ENCODE data around the gene RHPN2. TPM values are rescaled to one million over a fixed set of nuclear protein-coding genes. Genes with fewer than 3 reads are reported as not detected.

The RHPN2 gene
- total RNA-seq (50.3 TPM), polyA plus RNA-seq (ENCODE audit: insufficient read depth, low read depth, low replicate concordance) (13.5 TPM)
- long read RNA-seq, donor 1, transcript RHPN2-201 (15 exons, 3,500 nt), result major isoform, 6 of 6 reads
- long read RNA-seq, donor 1, partial matches to known transcripts, result 0 of 6 reads
- long read RNA-seq, donor 1, other reads (novel, unspliced or antisense), result 0 of 6 reads
- long read RNA-seq, donor 2, partial matches to known transcripts, result 0 of 1 reads
- long read RNA-seq, donor 2, other reads (novel, unspliced or antisense), result 0 of 1 reads
- long read RNA-seq, donor 3, transcript RHPN2-201 (15 exons, 3,500 nt), result major isoform, 8 of 8 reads
- long read RNA-seq, donor 3, partial matches to known transcripts, result 0 of 8 reads
- long read RNA-seq, donor 3, other reads (novel, unspliced or antisense), result 0 of 8 reads
- long read RNA-seq, donor 4, result 0 reads
- long read RNA-seq, donor 5, result 0 reads
- long read RNA-seq, donor 6, result 0 reads
- long read RNA-seq, donor 7, transcript RHPN2-201 (15 exons, 3,500 nt), result major isoform, 6 of 37 reads
- long read RNA-seq, donor 7, partial matches to known transcripts, result 25 of 37 reads
- long read RNA-seq, donor 7, other reads (novel, unspliced or antisense), result 6 of 37 reads
- long read RNA-seq, donor 8, result 0 reads
- long read RNA-seq, donor 9, partial matches to known transcripts, result 0 of 2 reads
- long read RNA-seq, donor 9, other reads (novel, unspliced or antisense), result 0 of 2 reads
- long read RNA-seq, donor 10, partial matches to known transcripts, result 6 of 10 reads
- long read RNA-seq, donor 10, other reads (novel, unspliced or antisense), result 0 of 10 reads

DNA sequence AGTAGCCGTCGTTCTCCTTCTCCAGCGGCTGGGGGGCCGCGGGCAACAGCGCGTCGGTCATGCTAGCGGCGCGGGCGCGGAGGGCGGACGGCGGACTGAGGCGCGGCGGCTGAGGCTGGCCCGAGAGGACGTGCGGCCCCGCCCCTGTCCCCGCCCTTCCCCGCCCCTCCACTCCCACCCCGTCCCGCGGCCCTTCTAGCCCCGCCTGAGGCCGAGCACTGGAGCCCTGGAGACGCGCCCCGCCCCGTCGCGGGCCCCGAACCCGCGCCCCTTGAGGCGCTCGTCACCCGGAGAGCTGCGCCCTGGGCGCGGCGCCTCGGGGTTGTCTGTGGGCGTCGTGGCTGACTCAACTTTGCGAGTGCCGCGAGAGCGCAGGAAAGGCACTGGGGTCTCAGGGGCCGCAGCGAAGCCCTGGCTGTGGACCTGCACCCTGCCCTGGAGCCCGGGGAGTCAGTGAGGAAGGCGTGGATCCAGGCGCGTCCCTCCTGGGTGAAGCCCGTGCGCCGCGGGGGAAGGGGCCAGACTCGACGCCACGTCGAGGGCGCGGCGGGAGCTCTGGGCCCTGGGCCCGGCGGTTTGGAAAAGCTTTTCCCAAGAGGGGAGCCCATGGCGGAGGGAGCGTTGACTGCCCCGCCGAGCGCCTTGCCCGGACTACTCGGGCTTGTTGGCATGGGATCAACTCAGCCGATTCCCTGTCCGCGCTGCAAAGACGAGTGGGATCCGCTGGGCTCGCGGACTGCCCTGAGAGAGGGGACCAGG, at the start of gene RHPN2:
Gene RHPN2 (minus strand): TSS at position 97 of the 759 bp plus-strand sequence. CDS start 36 bp downstream, at position 61.
- DNase-seq (peak; percentile 83 to 91 (median 87)), FAIRE-seq (no peak)
- TF ChIP-seq, protein P1, sequence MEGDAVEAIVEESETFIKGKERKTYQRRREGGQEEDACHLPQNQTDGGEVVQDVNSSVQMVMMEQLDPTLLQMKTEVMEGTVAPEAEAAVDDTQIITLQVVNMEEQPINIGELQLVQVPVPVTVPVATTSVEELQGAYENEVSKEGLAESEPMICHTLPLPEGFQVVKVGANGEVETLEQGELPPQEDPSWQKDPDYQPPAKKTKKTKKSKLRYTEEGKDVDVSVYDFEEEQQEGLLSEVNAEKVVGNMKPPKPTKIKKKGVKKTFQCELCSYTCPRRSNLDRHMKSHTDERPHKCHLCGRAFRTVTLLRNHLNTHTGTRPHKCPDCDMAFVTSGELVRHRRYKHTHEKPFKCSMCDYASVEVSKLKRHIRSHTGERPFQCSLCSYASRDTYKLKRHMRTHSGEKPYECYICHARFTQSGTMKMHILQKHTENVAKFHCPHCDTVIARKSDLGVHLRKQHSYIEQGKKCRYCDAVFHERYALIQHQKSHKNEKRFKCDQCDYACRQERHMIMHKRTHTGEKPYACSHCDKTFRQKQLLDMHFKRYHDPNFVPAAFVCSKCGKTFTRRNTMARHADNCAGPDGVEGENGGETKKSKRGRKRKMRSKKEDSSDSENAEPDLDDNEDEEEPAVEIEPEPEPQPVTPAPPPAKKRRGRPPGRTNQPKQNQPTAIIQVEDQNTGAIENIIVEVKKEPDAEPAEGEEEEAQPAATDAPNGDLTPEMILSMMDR (IDR thresholded peaks at IDR 0.05; ENCODE audit: borderline replicate concordance, extremely low read depth, insufficient read depth), result no peak
- no peaks in the 10 kb centered on the region for H3K27me3 ChIP-seq (ENCODE audit: control insufficient read depth, insufficient read depth, low read length)
- peak within 1 kb of the TSS; percentile 41 to 71 (median 71) for H3K4me3 ChIP-seq (ENCODE audit: low read length in 3 of 3)
- peak within 1 kb of the TSS; percentile 50 to 57 for H3K27ac ChIP-seq (ENCODE audit: low read depth in 2 of 2, low read length in 2 of 2)
- no peaks in the 10 kb centered on the region for H3K4me1 ChIP-seq (ENCODE audit: control insufficient read depth in 2 of 3, insufficient read depth in 2 of 3, low read depth in 1 of 3, low read length in 3 of 3)
- H3K9me3 ChIP-seq (ENCODE audit: control insufficient read depth in 2 of 3, insufficient read depth in 1 of 3, low read length in 3 of 3), result no peaks in the 10 kb centered on the region
- intact Hi-C loops (cut with DNase I), result no loop called here
- H3K9ac ChIP-seq (ENCODE audit: low read length in 3 of 3), result peak within 1 kb of the TSS; percentile 2 to 71 (median 8)
- H3K36me3 ChIP-seq (ENCODE audit: control insufficient read depth in 2 of 3, insufficient read depth in 3 of 3, low read length in 3 of 3), result no peaks in the 10 kb centered on the region

DNA sequence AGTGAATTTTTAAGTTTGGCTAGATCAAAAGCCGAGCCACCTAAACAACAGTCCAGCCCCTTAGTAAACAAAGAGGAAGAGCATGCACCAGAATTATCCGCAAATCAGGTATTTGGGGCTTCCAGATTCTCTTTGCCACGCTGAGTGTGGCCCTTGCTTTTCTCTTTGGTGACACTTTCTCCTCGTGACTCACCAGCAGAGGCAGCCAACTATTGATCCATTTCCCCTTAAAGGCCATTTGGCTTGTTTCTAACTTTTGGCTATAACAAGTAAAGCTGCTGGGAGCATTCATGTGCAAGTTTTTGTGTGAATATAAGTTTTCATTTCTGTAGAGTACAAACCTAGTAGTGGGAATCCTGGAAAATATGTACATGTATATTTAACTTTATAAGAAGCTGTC, 49.6 kb upstream of the RHPN2 start:
- no peak for DNase-seq
- FAIRE-seq, result no peak
- Histone ChIP-seq H3K4me3 (ENCODE audit: low read length in 3 of 3) (no peak overlapping the region), H3K27me3 (ENCODE audit: control insufficient read depth, insufficient read depth, low read length) (no peaks in the 10 kb centered on the region), H3K4me1 (ENCODE audit: control insufficient read depth in 2 of 3, insufficient read depth in 2 of 3, low read depth in 1 of 3, low read length in 3 of 3) (no peaks in the 10 kb centered on the region), H3K9ac (ENCODE audit: low read length in 3 of 3) (no peak overlapping the region), H3K9me3 (ENCODE audit: control insufficient read depth in 2 of 3, insufficient read depth in 1 of 3, low read length in 3 of 3) (no peaks in the 10 kb centered on the region), H3K27ac (ENCODE audit: low read depth in 2 of 2, low read length in 2 of 2) (no peak overlapping the region), H3K36me3 (ENCODE audit: control insufficient read depth in 2 of 3, insufficient read depth in 3 of 3, low read length in 3 of 3) (peaks cover 3 to 33% (median 31%) of the 10 kb centered on the region in 3 donors)
- TF ChIP-seq, protein P1 (IDR thresholded peaks at IDR 0.05; ENCODE audit: borderline replicate concordance, extremely low read depth, insufficient read depth), result no peak
- intact Hi-C loops (cut with DNase I), result no loop called here

DNA sequence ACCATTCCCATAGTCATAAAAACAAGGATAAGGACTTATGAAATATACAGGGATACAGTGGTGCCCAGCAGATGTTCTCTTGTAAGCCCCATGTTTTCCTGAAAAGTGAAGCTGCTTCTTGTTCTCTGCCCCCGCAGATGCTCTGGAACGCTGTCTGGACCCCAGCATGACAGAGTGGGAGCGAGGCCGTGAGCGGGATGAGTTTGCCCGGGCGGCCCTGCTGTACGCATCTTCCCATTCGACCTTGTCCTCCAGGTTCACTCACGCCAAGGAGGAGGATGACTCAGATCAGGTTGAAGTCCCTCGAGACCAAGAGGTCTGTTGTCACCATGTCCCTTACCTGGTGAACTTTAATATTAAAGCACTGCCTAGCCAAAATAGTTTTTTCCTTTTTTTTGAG, 46.9 kb upstream of the RHPN2 start:
- H3K9ac ChIP-seq (ENCODE audit: low read length in 3 of 3), result no peak overlapping the region
- no peak overlapping the region for H3K4me3 ChIP-seq (ENCODE audit: low read length in 3 of 3)
- DNase-seq (no peak), FAIRE-seq (no peak)
- no peak overlapping the region for H3K27ac ChIP-seq (ENCODE audit: low read depth in 2 of 2, low read length in 2 of 2)
- no peaks in the 10 kb centered on the region for H3K4me1 ChIP-seq (ENCODE audit: control insufficient read depth in 2 of 3, insufficient read depth in 2 of 3, low read depth in 1 of 3, low read length in 3 of 3)
- TF ChIP-seq, protein P1 (IDR thresholded peaks at IDR 0.05; ENCODE audit: borderline replicate concordance, extremely low read depth, insufficient read depth), result no peak
- intact Hi-C loops (cut with DNase I), result no loop called here
- no peaks in the 10 kb centered on the region for H3K27me3 ChIP-seq (ENCODE audit: control insufficient read depth, insufficient read depth, low read length)
- H3K36me3 ChIP-seq (ENCODE audit: control insufficient read depth in 2 of 3, insufficient read depth in 3 of 3, low read length in 3 of 3), result peaks cover 3 to 36% (median 29%) of the 10 kb centered on the region in 3 donors
- H3K9me3 ChIP-seq (ENCODE audit: control insufficient read depth in 2 of 3, insufficient read depth in 1 of 3, low read length in 3 of 3), result no peaks in the 10 kb centered on the region
